ENCODE measurements around the gene FJX1.

GRCh38 chr11:35583126-35583525, 35.1 kb upstream of the FJX1 start:
- TF ChIP-seq CTCF (IDR thresholded peaks at IDR 0.05; ENCODE audit: low read depth, low read length, missing input control) (no peak), GABPA (IDR thresholded peaks at IDR 0.05 in 1 of 2, conservative IDR thresholded peaks at IDR 0.05 in 1 of 2) (no peak), RAD21 (IDR thresholded peaks at IDR 0.05) (no peak), YY1 (IDR thresholded peaks at IDR 0.05) (no peak), SP1 (IDR thresholded peaks at IDR 0.05) (no peak), ATF3 (IDR thresholded peaks at IDR 0.05) (no peak)

Measured in liver (tissue), 3 donors.